HCT116 (cell line): ENCODE results near the gene RLN1. TPM values are rescaled to one million over a fixed set of nuclear protein-coding genes. Genes with fewer than 3 reads are reported as not detected.

ENCODE experiments used
- ATAC-seq: fragments of 200-7000 bp; cut with Tn5 transposase; 2 replicates; pipeline ENCODE4 v1.9.1; 2020; ENCODE audit warnings: mild to moderate bottlenecking, moderate library complexity
- BruUV-seq: library from RNA; stranded (reverse); fragments of 400-500 nt; replicated peaks from 2 replicates; lab custom pipeline; 2021; lab: Mats Ljungman, UMichigan
- CTCF ChIA-PET: fragments of 300-600 bp; sonication (Branson Sonifier 250); formaldehyde crosslinking; loops from one replicate; lab custom pipeline; 2021; ENCODE audit warnings: antibody characterized with exemption; lab: Charles Lee
- POLR2A ChIA-PET: fragments of 300-600, 350-600 bp; sonication (Branson Sonifier 250); formaldehyde crosslinking; loops from one replicate; lab custom pipeline; 2021; ENCODE audit warnings: antibody characterized with exemption; lab: Charles Lee
- RAD21 ChIA-PET, 2 experiments: fragments of 300-600 bp; sonication (Branson Sonifier 250); formaldehyde crosslinking; loops; one replicate each; lab custom pipeline; 2023; ENCODE audit warnings: low total read pairs in 2 of 2; ENCODE audit not compliant: uncharacterized antibody in 2 of 2, unreplicated experiment in 2 of 2, low non-redundant PET in 1 of 2; lab: Charles Lee
- DNase-seq: peaks from one replicate; pipeline ENCODE4 v3.0.0-alpha.2; 2010; ENCODE audit warnings: low read depth, low spot score
- H2AFZ ChIP-seq: fragments of 200-600 bp; shearing (Covaris generic), sonication (generic); 2 replicates; pipeline ENCODE4 v1.6.1; 2017; ENCODE audit warnings: low read depth, mixed run types, mixed read lengths, antibody characterized with exemption, low read length; ENCODE audit not compliant: poor library complexity, severe bottlenecking
- H3K27ac ChIP-seq: 2 replicates; pipeline ENCODE4 v1.5.1; 2012; ENCODE audit warnings: low read depth, low read length
- H3K27me3 ChIP-seq: fragments of 200-600 bp; sonication (generic); 2 replicates; pipeline ENCODE4 v1.6.1; 2016; ENCODE audit warnings: mixed run types, low read length, mixed read lengths; ENCODE audit not compliant: insufficient read depth
- H3K36me3 ChIP-seq, 2 experiments: fragments of 200-500 bp in 1 of 2; fragments of 200-600 bp in 1 of 2; sonication (Bioruptor generic) in 1 of 2; sonication (generic) in 1 of 2; 2 replicates each; pipeline versions ENCODE4 v1.5.1 to v1.6.1; 2014 to 2016; ENCODE audit warnings: low read length in 2 of 2, inconsistent platforms in 1 of 2, mixed read lengths in 1 of 2, mixed run types in 1 of 2; ENCODE audit not compliant: insufficient read depth in 2 of 2, control insufficient read depth in 1 of 2
- H3K4me1 ChIP-seq, 2 experiments: fragments of 200-600 bp in 1 of 2; sonication (generic) in 1 of 2; 2 replicates each; pipeline versions ENCODE4 v1.5.1 to v1.6.1; 2012 to 2017; ENCODE audit warnings: low read length in 2 of 2, inconsistent platforms in 1 of 2, mild to moderate bottlenecking in 1 of 2, mixed read lengths in 1 of 2, mixed run types in 1 of 2, moderate library complexity in 1 of 2; ENCODE audit not compliant: insufficient read depth in 2 of 2, control insufficient read depth in 1 of 2
- H3K4me2 ChIP-seq: fragments of 200-600 bp; sonication (generic); 2 replicates; pipeline ENCODE4 v1.6.1; 2017; ENCODE audit warnings: mixed run types, low read length, mixed read lengths
- H3K4me3 ChIP-seq, 2 experiments: fragments of 200-600 bp in 1 of 2; sonication (generic) in 1 of 2; replicated peaks in 1 of 2; 2 replicates each; pipeline ENCODE4 v1.5.1; 2011 to 2016; ENCODE audit warnings: low read length in 2 of 2, control low read depth in 1 of 2, low read depth in 1 of 2, mild to moderate bottlenecking in 1 of 2, mixed read lengths in 1 of 2, mixed run types in 1 of 2
- H3K79me2 ChIP-seq: fragments of 200-600 bp; sonication (generic); 2 replicates; pipeline ENCODE4 v1.6.1; 2017; ENCODE audit warnings: mild to moderate bottlenecking, mixed run types, low read length, moderate library complexity, mixed read lengths; ENCODE audit not compliant: insufficient read depth
- H3K9ac ChIP-seq: fragments of 200-600 bp; sonication (generic); 2 replicates; pipeline ENCODE4 v1.6.1; 2016; ENCODE audit warnings: low read length, mixed read lengths
- H3K9me2 ChIP-seq: fragments of 200-600 bp; sonication (generic), shearing (Covaris generic); 2 replicates; pipeline ENCODE4 v1.6.1; 2017; ENCODE audit warnings: mixed run types, mild to moderate bottlenecking, moderate library complexity; ENCODE audit not compliant: insufficient read depth
- H3K9me3 ChIP-seq, 2 experiments: fragments of 200-500 bp in 1 of 2; fragments of 200-600 bp in 1 of 2; sonication (Bioruptor generic) in 1 of 2; sonication (generic) in 1 of 2; 2 replicates each; pipeline ENCODE4 v1.6.1; 2014 to 2017; ENCODE audit warnings: low read length in 2 of 2, mixed read lengths in 2 of 2, inconsistent platforms in 1 of 2, low read depth in 1 of 2, mild to moderate bottlenecking in 1 of 2, mixed run types in 1 of 2, moderate library complexity in 1 of 2; ENCODE audit not compliant: control insufficient read depth in 1 of 2, insufficient read depth in 1 of 2
- H4K20me1 ChIP-seq: fragments of 200-600 bp; sonication (generic), shearing (Covaris generic); 2 replicates; pipeline ENCODE4 v1.6.1; 2017; ENCODE audit warnings: mixed run types, mild to moderate bottlenecking, moderate library complexity; ENCODE audit not compliant: insufficient read depth
- ATF3 ChIP-seq: IDR thresholded peaks from 2 replicates; pipeline ENCODE4 v1.6.1; 2012
- CBX3 ChIP-seq: IDR thresholded peaks from 2 replicates; pipeline ENCODE4 v1.6.1; 2012; ENCODE audit warnings: low read depth
- CEBPB ChIP-seq: IDR thresholded peaks from 2 replicates; pipeline ENCODE4 v1.6.1; 2012; ENCODE audit warnings: low read depth
- CTCF ChIP-seq, 3 experiments: fragments of 200-600 bp in 1 of 3; sonication (generic) in 1 of 3; IDR thresholded peaks in 2 of 3; conservative IDR thresholded peaks in 1 of 3; 2 replicates each; pipeline ENCODE4 v1.5.1; 2012 to 2017; ENCODE audit warnings: low read depth in 2 of 3, low read length in 2 of 3, antibody characterized with exemption in 1 of 3, borderline replicate concordance in 1 of 3, control low read depth in 1 of 3, mild to moderate bottlenecking in 1 of 3, mixed read lengths in 1 of 3, mixed run types in 1 of 3, moderate library complexity in 1 of 3; ENCODE audit not compliant: insufficient read depth in 1 of 3
- EGR1 ChIP-seq: IDR thresholded peaks from 2 replicates; pipeline ENCODE4 v1.6.1; 2012; ENCODE audit warnings: low read depth
- ELF1 ChIP-seq: IDR thresholded peaks from 2 replicates; pipeline ENCODE4 v1.6.1; 2012; ENCODE audit warnings: low read depth, borderline replicate concordance
- POLR2A ChIP-seq: IDR thresholded peaks from 2 replicates; pipeline ENCODE4 v1.7.0; 2011; ENCODE audit warnings: borderline replicate concordance; ENCODE audit not compliant: insufficient read depth, insufficient read length; ENCODE audit errors: extremely low read depth
- POLR2AphosphoS5 ChIP-seq: IDR thresholded peaks from 2 replicates; pipeline ENCODE4 v1.6.1; 2011; ENCODE audit warnings: mild to moderate bottlenecking, low read depth, low read length, moderate library complexity
- RAD21 ChIP-seq: IDR thresholded peaks from 2 replicates; pipeline ENCODE4 v1.6.1; 2012; ENCODE audit warnings: low read depth, mild to moderate bottlenecking
- REST ChIP-seq: IDR thresholded peaks from 2 replicates; pipeline ENCODE4 v1.6.1; 2012; ENCODE audit warnings: low read depth
- SIN3A ChIP-seq: IDR thresholded peaks from 2 replicates; pipeline ENCODE4 v1.6.1; 2012; ENCODE audit warnings: low read depth
- SP1 ChIP-seq: IDR thresholded peaks from 2 replicates; pipeline ENCODE4 v1.6.1; 2012; ENCODE audit warnings: low read depth
- SRF ChIP-seq: IDR thresholded peaks from 2 replicates; pipeline ENCODE4 v1.6.1; 2012; ENCODE audit warnings: low read depth
- TCF7L2 ChIP-seq: IDR thresholded peaks from 2 replicates; pipeline ENCODE4 v1.7.0; 2011; ENCODE audit warnings: borderline replicate concordance, inconsistent platforms; ENCODE audit not compliant: insufficient read depth, insufficient read length; ENCODE audit errors: extremely low read depth
- YY1 ChIP-seq: IDR thresholded peaks from 2 replicates; pipeline ENCODE4 v1.6.1; 2011; ENCODE audit warnings: low read length, low read depth, moderate library complexity, mild to moderate bottlenecking; ENCODE audit not compliant: insufficient replicate concordance; ENCODE audit errors: extremely low read depth
- ZBTB33 ChIP-seq: IDR thresholded peaks from 2 replicates; pipeline ENCODE4 v1.6.1; 2011; ENCODE audit warnings: mild to moderate bottlenecking, low read length, moderate library complexity; ENCODE audit not compliant: insufficient replicate concordance; ENCODE audit errors: extremely low read depth
- ZFX ChIP-seq: fragments of 450-650 bp; IDR thresholded peaks from 2 replicates; pipeline ENCODE4 v1.6.1; 2017
- ZNF274 ChIP-seq: fragments of 200-500 bp; sonication (Bioruptor generic); IDR thresholded peaks from 2 replicates; pipeline ENCODE4 v1.6.1; 2014; ENCODE audit warnings: mild to moderate bottlenecking, low read depth, low read length, inconsistent platforms
- intact Hi-C: fragments of 100-400 bp; cut with micrococcal nuclease; formaldehyde crosslinking; loops from 2 replicates; pipeline ENCODE4 v1.10.0; 2022
- total RNA-seq: library from RNA; stranded (reverse); gene quantifications from one replicate; pipeline ENCODE4 v1.2.1, GENCODE V29; 2021; ENCODE audit not compliant: unreplicated experiment
- TF ChIP-seq, protein P1 (sequence below): IDR thresholded peaks from 2 replicates; pipeline ENCODE4 v1.6.1; 2012

RLN1 gene
- total RNA-seq, 1 experiment from 2014 or later: not detected

DNA sequence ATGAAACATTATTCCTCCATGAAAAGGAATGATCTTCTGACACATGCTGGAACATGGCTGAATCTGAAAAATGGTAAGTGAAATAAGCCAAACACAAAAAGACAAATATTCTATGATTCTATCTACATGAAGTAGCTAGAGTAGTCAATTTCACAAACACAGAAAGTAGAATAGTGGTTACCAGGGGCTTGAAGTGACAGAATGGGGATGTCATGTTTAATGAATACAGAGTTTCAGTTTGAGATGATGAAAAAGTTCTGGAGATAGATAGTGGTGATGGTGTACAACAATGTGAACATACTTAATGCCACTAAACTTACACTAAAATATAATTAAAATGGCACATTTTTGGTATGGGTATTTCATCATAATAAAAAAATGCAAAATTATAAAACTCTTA lies 53.4 kb downstream of the RLN1 start:
- H3K79me2 ChIP-seq: no peaks in the 10 kb centered on the region
- no peak overlapping the region for H2AFZ ChIP-seq
- no peaks in the 10 kb centered on the region for H4K20me1 ChIP-seq
- DNase-seq: no peak
- no peak overlapping the region for H3K4me3 ChIP-seq
- H3K4me2 ChIP-seq: no peak overlapping the region
- H3K9me2 ChIP-seq: no peaks in the 10 kb centered on the region
- H3K9me3 ChIP-seq: no peaks in the 10 kb centered on the region
- no peak for ATAC-seq
- no peak for TF ChIP-seq ZBTB33
- TF ChIP-seq TCF7L2: no peak
- TF ChIP-seq, protein P1, sequence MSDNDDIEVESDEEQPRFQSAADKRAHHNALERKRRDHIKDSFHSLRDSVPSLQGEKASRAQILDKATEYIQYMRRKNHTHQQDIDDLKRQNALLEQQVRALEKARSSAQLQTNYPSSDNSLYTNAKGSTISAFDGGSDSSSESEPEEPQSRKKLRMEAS: no peak
- TF ChIP-seq CEBPB: no peak
- TF ChIP-seq ATF3: no peak
- no peak for TF ChIP-seq POLR2A
- TF ChIP-seq ELF1: no peak
- no peak for TF ChIP-seq SRF
- TF ChIP-seq SIN3A: no peak
- no peak for TF ChIP-seq CBX3
- no peak for TF ChIP-seq CTCF (IDR thresholded peaks at IDR 0.05 in 2 of 3, conservative IDR thresholded peaks at IDR 0.05 in 1 of 3; ENCODE audit: borderline replicate concordance in 1 of 3, insufficient read depth in 1 of 3, low read depth in 2 of 3, low read length in 2 of 3)
- no peak for TF ChIP-seq YY1
- TF ChIP-seq SP1: no peak
- TF ChIP-seq REST: no peak
- TF ChIP-seq POLR2AphosphoS5: no peak
- TF ChIP-seq ZNF274: no peak
- no peak for TF ChIP-seq ZFX
- TF ChIP-seq EGR1: no peak
- no peak for TF ChIP-seq RAD21
- TF ChIP-seq, all 23 proteins: peak for 0
- Histone ChIP-seq H3K36me3 (no peaks in the 10 kb centered on the region), H3K27me3 (no peaks in the 10 kb centered on the region), H3K27ac (no peak overlapping the region), H3K9ac (no peak overlapping the region), H3K4me1 (no peaks in the 10 kb centered on the region)
- CTCF ChIA-PET: no interaction called here
- intact Hi-C loops: no loop called here
- POLR2A ChIA-PET: no interaction called here
- RAD21 ChIA-PET: no interaction called here
- BruUV-seq: no TSS peak
